ENCODE results near the gene B9D1. TPM values are rescaled to one million over a fixed set of nuclear protein-coding genes. Genes with fewer than 3 reads are reported as not detected.

B9D1 gene
- total RNA-seq, 1 donor from 2014 or later = 9.4 TPM

GRCh38 chr17:19364699-19365498, 2.4 kb upstream of the B9D1 start:
- Mint-ChIP-seq H3K27ac (ENCODE audit: unreplicated experiment) (peak overlapping the region; percentile 36), H3K4me3 (ENCODE audit: unreplicated experiment) (no peak overlapping the region)
- DNase-seq (ENCODE audit: low spot score) = peak; percentile 85

GRCh38 chr17:19363460-19364035, 1.0 kb upstream of the B9D1 start:
- H3K27me3 Mint-ChIP-seq (ENCODE audit: low read depth) = no peaks in the 10 kb centered on the region
- peak; percentile 33 for DNase-seq (ENCODE audit: low spot score)
- peaks cover 51% of the 10 kb centered on the region for H3K4me1 Mint-ChIP-seq (ENCODE audit: low read depth)
- no peak overlapping the region for H3K4me3 Mint-ChIP-seq (ENCODE audit: unreplicated experiment)
- peaks cover under 1% of the 10 kb centered on the region for H3K36me3 Mint-ChIP-seq (ENCODE audit: low read depth)
- H3K27ac Mint-ChIP-seq (ENCODE audit: unreplicated experiment) = peak overlapping the region; percentile 51
- no peaks in the 10 kb centered on the region for H3K9me3 Mint-ChIP-seq (ENCODE audit: low read depth)
- TF ChIP-seq CTCF (IDR thresholded peaks at IDR 0.05) = no peak

More at GRCh38 chr17:19364699-19365498, 2.4 kb upstream of the B9D1 start:
- Mint-ChIP-seq H3K9me3 (ENCODE audit: low read depth) (no peaks in the 10 kb centered on the region), H3K27me3 (ENCODE audit: low read depth) (no peaks in the 10 kb centered on the region), H3K4me1 (ENCODE audit: low read depth) (peaks cover 63% of the 10 kb centered on the region), H3K36me3 (ENCODE audit: low read depth) (no peaks in the 10 kb centered on the region)
- no peak for TF ChIP-seq CTCF (IDR thresholded peaks at IDR 0.05)

- Mint-ChIP-seq H3K27me3 (ENCODE audit: low read depth) (no peaks in the 10 kb centered on the region), H3K9me3 (ENCODE audit: low read depth) (no peaks in the 10 kb centered on the region), H3K4me1 (ENCODE audit: low read depth) (peaks cover 46% of the 10 kb centered on the region), H3K27ac (ENCODE audit: unreplicated experiment) (peak overlapping the region; percentile 82), H3K4me3 (ENCODE audit: unreplicated experiment) (peak overlapping the region; percentile 86), H3K36me3 (ENCODE audit: low read depth) (peaks cover 4% of the 10 kb centered on the region)
- DNase-seq (ENCODE audit: low spot score) = no peak
- TF ChIP-seq CTCF (IDR thresholded peaks at IDR 0.05) = peak; percentile 50
Measured at GRCh38 chr17:19363114-19363438, 553 bp upstream of the B9D1 start.

- peak; percentile 75 for DNase-seq (ENCODE audit: low spot score)
- peak overlapping the region; percentile 86 for H3K4me3 Mint-ChIP-seq (ENCODE audit: unreplicated experiment)
- H3K27ac Mint-ChIP-seq (ENCODE audit: unreplicated experiment) = peak overlapping the region; percentile 5
Measured at GRCh38 chr17:19361944-19362276, 613 bp downstream of the B9D1 start.

GRCh38 chr17:19361326-19361725, 1.2 kb downstream of the B9D1 start:
- peak; percentile 53 for DNase-seq (ENCODE audit: low spot score)
- Mint-ChIP-seq H3K4me3 (ENCODE audit: unreplicated experiment) (peak overlapping the region; percentile 53), H3K9me3 (ENCODE audit: low read depth) (no peaks in the 10 kb centered on the region), H3K27me3 (ENCODE audit: low read depth) (no peaks in the 10 kb centered on the region), H3K36me3 (ENCODE audit: low read depth) (peaks cover 5% of the 10 kb centered on the region), H3K27ac (ENCODE audit: unreplicated experiment) (no peak overlapping the region), H3K4me1 (ENCODE audit: low read depth) (peaks cover 41% of the 10 kb centered on the region)
- TF ChIP-seq CTCF (IDR thresholded peaks at IDR 0.05) = no peak

More at GRCh38 chr17:19361944-19362276, 613 bp downstream of the B9D1 start:
- Mint-ChIP-seq H3K4me1 (ENCODE audit: low read depth) (peaks cover 41% of the 10 kb centered on the region), H3K36me3 (ENCODE audit: low read depth) (peaks cover 5% of the 10 kb centered on the region), H3K27me3 (ENCODE audit: low read depth) (no peaks in the 10 kb centered on the region), H3K9me3 (ENCODE audit: low read depth) (no peaks in the 10 kb centered on the region)
- TF ChIP-seq CTCF (IDR thresholded peaks at IDR 0.05) = no peak

Measured in chondrocyte (in vitro differentiated cells).